Smooth muscle cell (in vitro differentiated cells): ENCODE measurements around the gene IGF2BP3. TPM values are rescaled to one million over a fixed set of nuclear protein-coding genes. Genes with fewer than 3 reads are reported as not detected.

Experiments used
- DNase-seq: peaks from one replicate; lab custom pipeline; 2025; ENCODE audit not compliant: unreplicated experiment; lab: John Stamatoyannopoulos, UW
- H2AFZ ChIP-seq: fragments of 200-600 bp; sonication (generic); 2 replicates; pipeline ENCODE4 v1.6.0; 2016; ENCODE audit warnings: antibody characterized with exemption, low read depth, mild to moderate bottlenecking
- H3F3A ChIP-seq: fragments of 200-600 bp; sonication (generic); 2 replicates; pipeline ENCODE4 v1.6.0; 2017; ENCODE audit warnings: antibody characterized with exemption, low read depth
- H3K27ac ChIP-seq: fragments of 200-600 bp; sonication (generic); 2 replicates; pipeline ENCODE4 v1.5.1; 2016; ENCODE audit warnings: low read depth, mild to moderate bottlenecking
- H3K27me3 ChIP-seq: fragments of 200-600 bp; sonication (generic); 2 replicates; pipeline ENCODE4 v1.6.1; 2016; ENCODE audit warnings: low read depth, mild to moderate bottlenecking
- H3K36me3 ChIP-seq: fragments of 200-600 bp; sonication (generic); 2 replicates; pipeline ENCODE4 v1.5.1; 2016; ENCODE audit warnings: low read depth
- H3K4me1 ChIP-seq: fragments of 200-600 bp; sonication (generic); 2 replicates; pipeline ENCODE4 v1.5.1; 2016; ENCODE audit warnings: low read depth
- H3K4me2 ChIP-seq: fragments of 200-600 bp; sonication (generic); 2 replicates; pipeline ENCODE4 v1.6.0; 2016; ENCODE audit warnings: mild to moderate bottlenecking
- H3K4me3 ChIP-seq: fragments of 200-600 bp; sonication (generic); 2 replicates; pipeline ENCODE4 v1.5.1; 2016; ENCODE audit warnings: mild to moderate bottlenecking
- H3K79me2 ChIP-seq: fragments of 200-600 bp; sonication (generic); 2 replicates; pipeline ENCODE4 v1.6.0; 2016; ENCODE audit warnings: low read depth, mild to moderate bottlenecking
- H3K9ac ChIP-seq: fragments of 200-600 bp; sonication (generic); 2 replicates; pipeline ENCODE4 v1.6.0; 2016; ENCODE audit warnings: low read depth
- H3K9me3 ChIP-seq: fragments of 200-600 bp; sonication (generic); replicated peaks from 2 replicates; pipeline ENCODE4 v1.5.1; 2016; ENCODE audit warnings: low read depth
- H4K20me1 ChIP-seq: fragments of 200-600 bp; sonication (generic); 2 replicates; pipeline ENCODE4 v1.6.0; 2016; ENCODE audit warnings: low read depth
- WGBS: methylation state at CpG from one replicate; pipeline ENCODE4 v1.1.7; 2016; ENCODE audit warnings: low lambda C conversion rate; 5-methylcytosine and 5-hydroxymethylcytosine counted together
- polyA plus RNA-seq: library from polyadenylated mRNA; unstranded; fragments of >200 nt; fragmentation: Nextera tagmentation; extraction: Ambion mirVana; gene quantifications from 2 replicates; pipeline ENCODE4 v1.2.1, GENCODE V29; 2016
- total RNA-seq: library from RNA; depleted of rRNA; stranded (reverse); fragments of >200 nt; gene quantifications from 2 replicates; pipeline ENCODE4 v1.2.3, GENCODE V29; 2014
- TF ChIP-seq, protein P1 (sequence below): fragments of 200-600 bp; sonication (generic); IDR thresholded peaks from 2 replicates; pipeline ENCODE4 v1.5.1; 2017; ENCODE audit warnings: borderline replicate concordance, mild to moderate bottlenecking, antibody characterized with exemption; ENCODE audit not compliant: insufficient read depth, poor library complexity, severe bottlenecking

The IGF2BP3 gene
- total and polyA plus RNA-seq, 2 experiments from 2014 or later: 7.9 to 35.2 TPM

DNA sequence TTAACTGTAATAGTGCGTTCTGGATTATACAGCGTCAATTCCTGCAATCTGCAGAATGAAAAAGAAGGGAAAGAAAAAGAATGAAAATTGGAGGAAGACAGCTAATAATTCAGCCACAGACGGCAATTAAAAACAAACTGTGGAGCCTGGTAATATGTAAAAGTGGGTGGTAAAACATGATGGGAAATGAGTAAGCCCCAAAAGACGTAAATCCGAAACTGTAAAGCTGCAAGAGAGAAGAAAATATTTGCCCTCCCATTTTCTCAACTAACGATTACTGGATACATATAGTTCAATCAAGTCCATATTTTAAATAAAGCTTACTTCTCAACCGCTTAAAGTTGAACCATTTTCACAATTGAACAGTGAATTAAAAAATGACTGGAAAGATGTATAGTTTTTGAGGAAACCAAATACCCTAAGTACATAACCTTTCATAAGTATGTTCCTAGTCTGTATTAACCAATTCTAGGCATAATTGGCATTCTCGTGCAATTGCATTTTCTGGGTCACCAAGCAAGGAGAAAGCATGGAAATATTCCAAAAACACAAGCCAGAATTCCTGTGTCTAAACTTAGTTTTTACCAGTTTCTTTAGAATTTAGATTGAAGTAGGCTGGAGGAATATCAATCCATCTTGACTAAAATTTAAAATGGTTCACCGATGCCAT, 126.3 kb downstream of the IGF2BP3 start:
- TF ChIP-seq, protein P1, sequence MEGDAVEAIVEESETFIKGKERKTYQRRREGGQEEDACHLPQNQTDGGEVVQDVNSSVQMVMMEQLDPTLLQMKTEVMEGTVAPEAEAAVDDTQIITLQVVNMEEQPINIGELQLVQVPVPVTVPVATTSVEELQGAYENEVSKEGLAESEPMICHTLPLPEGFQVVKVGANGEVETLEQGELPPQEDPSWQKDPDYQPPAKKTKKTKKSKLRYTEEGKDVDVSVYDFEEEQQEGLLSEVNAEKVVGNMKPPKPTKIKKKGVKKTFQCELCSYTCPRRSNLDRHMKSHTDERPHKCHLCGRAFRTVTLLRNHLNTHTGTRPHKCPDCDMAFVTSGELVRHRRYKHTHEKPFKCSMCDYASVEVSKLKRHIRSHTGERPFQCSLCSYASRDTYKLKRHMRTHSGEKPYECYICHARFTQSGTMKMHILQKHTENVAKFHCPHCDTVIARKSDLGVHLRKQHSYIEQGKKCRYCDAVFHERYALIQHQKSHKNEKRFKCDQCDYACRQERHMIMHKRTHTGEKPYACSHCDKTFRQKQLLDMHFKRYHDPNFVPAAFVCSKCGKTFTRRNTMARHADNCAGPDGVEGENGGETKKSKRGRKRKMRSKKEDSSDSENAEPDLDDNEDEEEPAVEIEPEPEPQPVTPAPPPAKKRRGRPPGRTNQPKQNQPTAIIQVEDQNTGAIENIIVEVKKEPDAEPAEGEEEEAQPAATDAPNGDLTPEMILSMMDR: no peak
- H3K4me3 ChIP-seq: no peak overlapping the region

DNA sequence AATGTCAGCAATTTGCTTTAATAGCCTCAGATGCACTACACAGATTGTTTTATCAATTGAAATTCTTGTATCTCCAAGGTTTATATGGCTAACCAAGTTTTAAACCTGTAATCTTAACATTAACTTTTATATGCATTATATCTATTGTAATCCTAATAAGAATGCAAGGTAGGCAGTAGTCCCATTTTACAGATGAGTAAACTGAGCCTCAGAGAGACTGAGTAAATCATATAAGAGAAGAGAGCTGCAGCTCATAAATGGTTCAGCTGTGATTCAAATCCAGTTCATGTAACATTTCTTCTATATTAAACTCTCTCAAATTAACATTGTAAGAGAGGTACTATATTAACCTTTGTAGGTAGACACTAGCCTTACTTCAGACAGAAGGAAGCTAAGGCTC, 127.2 kb downstream of the IGF2BP3 start:
- H3K79me2 ChIP-seq: peaks cover 3% of the 10 kb centered on the region
- peaks cover 31% of the 10 kb centered on the region for H3K4me1 ChIP-seq
- no peak overlapping the region for H3K4me3 ChIP-seq
- H3F3A ChIP-seq: peaks cover 14% of the 10 kb centered on the region
- H3K9me3 ChIP-seq: no peaks in the 10 kb centered on the region
- no peak for DNase-seq
- H2AFZ ChIP-seq: no peak overlapping the region
- no peak overlapping the region for H3K9ac ChIP-seq
- H3K4me2 ChIP-seq: no peak overlapping the region
- no peaks in the 10 kb centered on the region for H4K20me1 ChIP-seq
- no peak overlapping the region for H3K27ac ChIP-seq
- TF ChIP-seq, protein P1: no peak
- no peaks in the 10 kb centered on the region for H3K27me3 ChIP-seq
- peaks cover 3% of the 10 kb centered on the region for H3K36me3 ChIP-seq

More for the DNA sequence above, 126.3 kb downstream of the IGF2BP3 start:
- H3F3A ChIP-seq: peaks cover 22% of the 10 kb centered on the region
- no peaks in the 10 kb centered on the region for H3K79me2 ChIP-seq
- peaks cover 40% of the 10 kb centered on the region for H3K4me1 ChIP-seq
- H2AFZ ChIP-seq: no peak overlapping the region
- H3K9me3 ChIP-seq: no peaks in the 10 kb centered on the region
- peaks cover 3% of the 10 kb centered on the region for H3K36me3 ChIP-seq
- DNase-seq: no peak
- peak overlapping the region; percentile 44 for H3K4me2 ChIP-seq
- no peaks in the 10 kb centered on the region for H3K27me3 ChIP-seq
- no peak overlapping the region for H3K9ac ChIP-seq
- peak overlapping the region; percentile 28 for H3K27ac ChIP-seq
- WGBS: 75% methylated on average over 9 of the region's 9 CpGs
- H4K20me1 ChIP-seq: no peaks in the 10 kb centered on the region

DNA sequence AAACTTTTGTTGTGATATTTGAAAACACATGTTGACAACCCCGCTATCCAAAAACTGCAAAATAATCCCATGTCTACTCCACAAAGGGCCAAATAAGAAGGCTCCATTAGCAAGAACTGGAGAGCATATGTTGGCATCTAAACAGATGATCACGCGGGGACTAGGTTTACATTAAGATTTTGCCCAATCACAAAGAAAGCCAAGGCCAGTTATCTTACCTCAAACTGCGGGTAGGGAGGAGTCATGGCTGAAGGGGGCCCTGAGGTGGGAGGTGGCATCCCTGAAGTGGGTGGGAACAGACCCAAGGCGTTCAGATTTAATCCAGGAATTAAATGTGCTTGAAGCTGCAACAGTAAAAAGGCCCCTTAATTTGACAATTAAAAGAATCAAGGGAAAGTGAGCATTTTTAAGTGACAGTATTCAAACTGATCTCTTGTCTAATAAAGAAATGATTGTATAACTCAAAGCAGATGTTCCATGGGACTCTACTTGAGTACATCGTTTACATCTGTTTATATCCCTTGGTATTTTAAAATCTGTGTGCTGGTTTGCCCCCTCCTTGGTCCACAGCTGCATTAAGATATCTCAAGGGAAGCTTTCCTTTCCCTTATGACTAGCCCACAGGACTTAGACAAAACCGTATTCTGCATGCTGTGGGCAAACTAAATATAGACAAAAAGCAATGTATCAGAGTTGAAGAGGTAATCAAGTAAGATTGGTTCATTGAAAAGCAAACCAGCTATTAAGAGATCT, 128.3 kb downstream of the IGF2BP3 start:
- Histone ChIP-seq H4K20me1 (no peaks in the 10 kb centered on the region), H3K79me2 (peaks cover 3% of the 10 kb centered on the region), H3K4me3 (no peak overlapping the region), H3K4me2 (peak overlapping the region; percentile 49), H3K27me3 (no peaks in the 10 kb centered on the region), H3K36me3 (peaks cover 3% of the 10 kb centered on the region), H3K9ac (no peak overlapping the region), H3K4me1 (peaks cover 21% of the 10 kb centered on the region), H3F3A (peaks cover 8% of the 10 kb centered on the region), H2AFZ (no peak overlapping the region), H3K9me3 (no peaks in the 10 kb centered on the region), H3K27ac (peak overlapping the region; percentile 21)
- DNase-seq: no peak
- TF ChIP-seq, protein P1: no peak
- WGBS: 54% methylated on average over 7 of the region's 7 CpGs

DNA sequence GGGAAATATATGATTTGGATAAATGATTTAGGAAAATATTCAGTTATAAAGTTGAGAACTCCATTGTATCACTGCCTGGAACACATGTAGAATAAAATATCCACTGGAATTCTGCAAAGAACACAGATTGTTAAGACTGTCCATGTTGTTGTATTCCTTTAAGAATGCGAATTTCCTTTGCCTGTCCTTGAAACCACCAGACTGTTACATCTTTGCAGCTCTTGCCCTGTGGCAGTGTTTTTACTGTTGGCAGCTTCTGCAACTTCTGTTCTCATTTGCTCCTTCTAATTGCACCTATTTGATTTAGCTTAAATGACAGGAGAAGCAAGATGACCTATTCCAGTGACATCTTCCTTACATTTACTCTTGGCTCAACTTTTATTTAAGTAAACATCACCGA, 131.4 kb downstream of the IGF2BP3 start:
- Histone ChIP-seq H4K20me1 (no peaks in the 10 kb centered on the region), H3F3A (peaks cover 9% of the 10 kb centered on the region), H3K27me3 (no peaks in the 10 kb centered on the region), H3K36me3 (peaks cover 3% of the 10 kb centered on the region), H3K4me2 (no peak overlapping the region), H2AFZ (no peak overlapping the region), H3K4me3 (no peak overlapping the region), H3K9ac (no peak overlapping the region), H3K79me2 (peaks cover 3% of the 10 kb centered on the region), H3K27ac (no peak overlapping the region), H3K9me3 (no peaks in the 10 kb centered on the region), H3K4me1 (peaks cover 10% of the 10 kb centered on the region)
- TF ChIP-seq, protein P1: no peak
- 95% methylated on average over 2 of the region's 2 CpGs for WGBS
- DNase-seq: no peak
